ENCODE data around the gene POLN.

POLN gene

DNA sequence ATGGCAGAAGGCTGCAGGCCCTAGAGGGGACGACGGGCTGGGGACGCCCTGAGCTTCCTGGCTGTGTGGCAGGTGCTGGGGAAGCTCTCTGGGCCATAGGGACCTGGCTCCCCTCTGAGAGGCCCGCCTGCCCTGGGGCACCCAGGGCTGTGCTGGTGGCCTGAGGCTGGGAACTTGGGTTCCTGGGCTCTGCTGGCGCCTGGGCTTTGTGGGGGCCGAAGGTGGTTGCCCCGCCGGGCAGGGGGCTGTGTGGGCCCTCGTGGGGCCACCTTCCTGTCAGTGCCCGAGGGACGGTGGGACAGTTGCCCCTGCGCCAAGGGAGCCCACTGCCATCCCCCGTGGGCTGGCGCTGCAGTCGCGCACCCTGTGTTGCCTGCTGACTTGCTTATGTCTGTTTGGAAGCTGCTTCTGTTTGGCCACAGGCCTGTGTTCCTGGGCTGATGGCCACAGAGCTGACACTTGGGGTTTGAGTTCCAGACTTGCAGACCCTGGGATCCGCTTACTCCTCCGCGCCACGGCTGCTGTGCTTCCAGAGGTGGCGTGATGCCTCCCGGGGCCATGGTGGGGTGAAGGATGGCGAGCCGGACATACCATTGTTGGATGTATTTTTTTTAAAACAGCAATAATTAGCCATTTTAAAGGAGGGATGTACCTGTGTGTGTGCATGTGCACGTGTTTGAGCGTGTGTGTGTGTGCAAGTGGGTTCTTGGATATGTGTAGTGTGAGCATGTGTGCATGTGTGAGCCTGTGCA is 174.3 kb downstream of the POLN start:
- FAIRE-seq: no peak

- FAIRE-seq: no peak
Observed at GRCh38 chr4:2066571-2067445, 175.1 kb downstream of the POLN start.

DNA sequence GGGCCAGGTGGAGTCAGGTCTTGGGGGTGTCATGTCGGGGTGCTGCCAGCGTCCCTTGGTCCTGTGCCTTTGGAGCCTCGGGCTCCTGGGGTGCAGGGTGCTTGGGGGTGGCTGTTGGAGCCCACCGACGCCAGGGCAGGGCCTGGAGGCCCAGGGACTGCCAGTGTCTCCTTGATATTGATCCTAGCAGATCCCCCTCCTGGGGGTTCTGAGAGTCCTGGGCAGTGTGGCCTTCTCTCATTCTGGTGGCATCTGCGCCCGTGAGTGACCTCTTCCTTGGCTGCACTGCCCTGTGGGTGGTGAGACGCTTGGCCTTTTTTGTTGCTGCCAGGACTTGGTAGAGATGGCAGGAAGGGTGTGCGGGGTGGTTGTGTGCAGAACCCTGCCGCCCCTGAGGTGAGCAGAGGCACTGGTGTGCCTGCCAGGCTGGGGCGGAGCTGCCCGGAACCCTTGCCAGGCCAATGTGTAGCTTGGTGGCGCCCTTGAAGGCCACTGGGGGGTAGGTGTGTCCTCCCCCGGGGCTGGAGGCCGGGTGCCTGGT is 175.8 kb downstream of the POLN start:
- FAIRE-seq: no peak

- no peak for FAIRE-seq
Observed at GRCh38 chr4:2065106-2065930, 176.6 kb downstream of the POLN start.

DNA sequence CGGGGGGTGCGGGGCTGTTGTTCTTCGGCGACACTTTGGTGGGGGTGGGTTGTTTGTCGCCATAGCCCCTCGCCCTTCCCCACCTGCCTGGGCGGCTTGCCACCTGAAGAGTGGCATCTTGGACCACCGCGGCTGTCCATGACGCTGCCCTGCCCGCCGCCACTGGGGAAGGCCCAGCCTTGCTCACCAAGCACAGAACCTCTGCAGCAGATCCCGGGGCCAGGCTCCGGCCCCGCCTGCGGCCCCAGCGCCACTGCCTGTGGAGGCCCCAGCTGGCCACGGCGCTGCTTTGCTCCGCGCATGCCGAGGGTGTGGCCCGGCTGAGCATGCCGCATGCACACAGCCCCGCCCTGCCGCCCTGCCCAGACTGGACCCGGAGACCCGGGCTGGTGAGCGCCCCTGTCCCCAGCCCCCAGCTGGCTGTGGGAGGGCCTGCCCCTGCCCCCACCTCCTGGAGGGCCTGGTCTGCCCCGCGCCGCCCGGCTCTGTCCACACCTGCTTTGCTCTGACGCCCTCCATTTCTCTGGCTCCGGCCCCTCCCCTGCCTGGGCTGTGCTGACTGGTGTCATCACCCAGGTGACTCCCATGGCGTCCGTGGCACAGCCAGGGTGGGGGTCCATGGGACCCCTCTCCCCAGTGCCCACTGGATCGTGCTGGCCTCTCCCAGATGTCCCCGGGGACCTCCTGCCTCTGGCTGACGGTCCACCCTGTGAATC is 177.5 kb downstream of the POLN start:
- FAIRE-seq: no peak

- FAIRE-seq: no peak
Observed at GRCh38 chr4:2063557-2064275, 178.2 kb downstream of the POLN start.

DNA sequence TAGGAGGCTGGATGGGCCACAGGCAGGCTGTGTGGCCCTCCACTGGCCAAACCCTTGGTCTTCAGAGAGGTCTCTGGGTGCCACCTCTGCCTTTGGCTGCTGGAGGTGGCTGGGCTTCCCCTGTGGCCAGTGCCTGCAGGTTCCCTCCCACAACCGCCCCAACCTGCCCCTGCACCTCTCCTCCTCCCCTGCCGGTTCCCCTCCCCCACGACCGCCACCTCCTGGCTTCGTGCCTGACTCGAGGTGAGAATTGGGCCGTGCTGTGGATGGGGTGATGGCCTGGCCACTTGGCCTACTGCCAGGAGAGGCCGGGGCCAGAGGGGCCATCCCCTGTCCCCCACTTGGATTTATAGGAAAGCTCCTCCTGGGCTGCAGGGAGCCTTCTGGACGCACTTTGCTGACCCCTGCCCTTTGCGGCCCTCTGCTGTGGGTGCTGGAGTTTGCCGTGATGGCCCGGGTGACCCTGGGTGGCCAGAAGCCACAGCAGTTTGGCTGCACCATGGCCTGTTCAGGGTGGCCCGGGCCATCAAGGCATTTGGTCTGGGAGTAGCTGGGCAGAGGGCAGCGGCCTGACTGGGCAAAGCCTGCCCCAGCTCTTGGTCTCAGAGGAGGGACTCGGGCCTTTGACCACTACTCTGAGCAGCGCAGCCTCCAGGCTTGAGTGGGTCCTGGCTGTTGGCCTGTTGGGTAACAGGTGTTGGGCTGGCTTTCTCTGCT is 179.0 kb downstream of the POLN start:
- FAIRE-seq: no peak

- FAIRE-seq: no peak
Observed at GRCh38 chr4:2062168-2062807, 179.6 kb downstream of the POLN start.

DNA sequence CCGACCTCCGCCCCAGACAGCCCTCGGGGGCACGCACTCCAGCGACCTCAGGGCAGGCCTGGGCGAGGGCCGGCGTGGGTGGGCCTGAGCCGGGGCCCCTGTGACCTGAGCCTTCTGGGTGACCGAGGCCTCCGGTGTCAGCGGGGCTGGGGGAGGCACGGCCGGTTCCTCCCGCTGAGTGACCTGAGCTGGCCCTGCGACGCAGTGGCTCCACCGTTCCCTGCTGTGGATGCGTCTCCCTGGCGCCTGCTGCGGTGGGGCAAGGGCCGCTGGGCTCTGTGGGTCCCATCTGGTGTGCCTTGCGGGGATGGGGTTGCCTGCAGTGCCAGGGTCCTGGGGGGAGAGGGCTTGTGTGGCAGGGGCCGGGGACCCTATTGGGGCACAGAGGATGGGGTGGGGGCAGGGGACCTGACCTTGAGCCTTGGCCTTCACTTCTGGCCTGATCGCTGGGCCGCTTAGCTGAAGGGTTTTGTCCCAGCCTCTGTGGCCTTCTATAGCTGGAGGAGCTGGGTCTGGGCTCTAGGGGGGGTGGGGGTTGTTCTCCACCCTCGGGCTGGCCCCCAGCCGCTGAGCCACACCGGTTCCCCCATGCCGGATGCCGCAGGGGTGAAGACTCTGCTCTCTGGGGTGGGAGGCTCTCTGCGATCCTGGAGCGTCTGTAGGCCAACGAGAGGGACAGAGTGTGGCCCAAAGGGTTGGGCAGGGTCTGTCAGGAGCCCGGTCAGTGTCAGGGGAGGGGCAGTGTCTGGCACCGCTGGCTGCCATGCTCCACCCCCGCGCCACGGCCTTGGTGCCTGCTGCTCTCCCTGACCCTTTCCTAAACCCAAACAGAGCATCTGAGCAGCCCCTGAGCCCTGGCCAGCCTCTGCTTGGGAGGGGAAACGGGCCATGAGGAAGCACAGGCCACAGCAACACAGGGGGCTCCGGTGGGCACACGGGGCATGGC is 180.5 kb downstream of the POLN start:
- no peak for FAIRE-seq

- no peak for FAIRE-seq
Observed at GRCh38 chr4:2060611-2061185, 181.2 kb downstream of the POLN start.

DNA sequence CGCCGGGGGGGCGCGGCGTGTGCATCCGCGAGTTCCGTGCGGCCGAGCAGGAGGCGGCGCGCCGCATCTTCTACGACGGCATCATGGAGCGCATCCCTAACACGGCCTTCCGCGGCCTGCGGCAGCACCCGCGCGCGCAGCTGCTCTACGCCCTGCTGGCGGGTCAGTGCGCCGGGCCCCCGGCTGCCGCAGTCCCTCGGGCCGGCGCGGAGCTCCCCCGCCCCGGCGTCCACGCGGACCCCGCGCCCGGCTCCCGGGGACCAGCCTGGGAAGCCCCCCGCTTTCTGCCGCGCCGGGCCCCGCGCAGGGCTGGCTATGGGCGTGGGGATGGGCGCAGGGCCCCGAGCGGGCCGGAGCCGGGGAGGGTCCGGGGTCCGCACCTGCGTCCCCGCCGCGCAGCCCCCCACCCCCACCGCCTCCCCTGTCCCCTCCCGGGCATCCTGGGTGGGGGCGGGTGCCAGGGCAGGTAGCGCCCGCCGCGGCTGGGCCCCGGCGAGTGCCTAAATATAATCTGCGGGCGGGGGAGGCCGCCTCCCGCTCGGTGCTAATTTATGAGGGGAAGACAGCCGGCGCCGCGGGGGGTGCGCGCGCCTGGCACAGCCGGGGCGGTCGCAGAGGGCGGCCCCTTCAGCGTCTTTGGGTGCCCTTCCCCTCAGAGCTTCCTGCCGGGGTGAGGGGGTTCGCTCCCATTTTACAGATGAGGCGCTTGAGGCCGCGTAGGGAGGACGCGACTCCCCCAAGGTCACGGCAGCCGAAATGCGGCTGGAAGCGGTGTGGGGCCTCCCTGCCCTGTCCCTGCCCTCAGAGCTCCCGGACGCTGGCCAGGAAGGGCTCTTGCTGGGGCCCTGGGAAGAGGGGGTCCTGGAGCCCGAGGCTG is 182.0 kb downstream of the POLN start:
- FAIRE-seq: no peak

GRCh38 chr4:2059046-2059725 is 182.7 kb downstream of the POLN start, which contains the start of gene NAT8L:
TSS of gene NAT8L (plus strand) at chr4:2059327. CDS start at chr4:2059512, 185 bp downstream.
- no peak for FAIRE-seq

GRCh38 chr4:2058264-2059045 is 183.5 kb downstream of the POLN start:
- FAIRE-seq: no peak

GRCh38 chr4:2057382-2058065 is 184.4 kb downstream of the POLN start:
- FAIRE-seq: no peak

DNA sequence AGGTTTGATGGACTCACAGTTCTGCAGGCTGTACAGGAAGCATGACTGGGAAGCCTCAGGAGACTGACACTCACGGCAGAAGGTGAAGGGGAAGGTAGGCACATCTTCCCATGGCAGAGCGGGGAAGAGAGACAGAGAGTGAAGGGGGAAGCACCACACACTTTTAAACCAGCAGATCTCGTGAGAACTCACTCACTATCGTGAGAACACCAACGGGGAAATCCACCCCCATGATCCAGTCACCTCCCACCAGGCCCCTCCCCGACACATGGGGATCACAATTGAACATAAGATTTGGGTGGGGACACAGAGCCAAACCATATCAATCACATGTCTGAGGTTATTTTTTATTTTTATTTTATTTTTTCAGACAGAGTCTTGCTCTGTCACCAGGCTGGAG is 187.7 kb downstream of the POLN start:
- FAIRE-seq: no peak

Data from endometrium (tissue), 2 donors.